ENCODE measurements around the gene AP4S1.
"Not testable (repeated sequence)": the region's sequence is repeated elsewhere in the genome, so short reads cannot be mapped to it uniquely, and the experiment has no call there.

AP4S1 gene

DNA sequence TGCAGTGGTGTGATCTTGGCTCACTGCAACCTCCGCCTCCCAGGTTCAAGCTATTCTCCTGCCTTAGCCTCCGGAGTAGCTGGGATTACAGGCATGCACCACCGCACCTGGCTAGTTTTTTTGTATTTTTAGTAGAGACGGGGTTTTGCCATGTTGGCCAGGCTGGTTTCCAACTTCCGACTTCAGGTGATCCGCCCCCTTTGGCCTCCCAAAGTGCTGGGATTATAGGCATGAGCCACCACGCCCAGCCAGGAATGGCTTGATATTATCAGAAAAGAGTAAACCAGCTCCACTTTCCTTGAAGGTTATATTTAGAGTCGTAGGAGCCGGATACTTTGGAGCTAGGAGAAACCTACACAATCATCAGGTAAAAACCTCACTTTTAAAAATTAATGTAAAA, 61.0 kb downstream of the AP4S1 start:
- not testable (repeated sequence) for DNase-seq (ENCODE audit: low spot score)

GRCh38 chr14:31090883-31091764, 65.7 kb downstream of the AP4S1 start:
- DNase-seq (ENCODE audit: low spot score): peak; percentile 80

DNA sequence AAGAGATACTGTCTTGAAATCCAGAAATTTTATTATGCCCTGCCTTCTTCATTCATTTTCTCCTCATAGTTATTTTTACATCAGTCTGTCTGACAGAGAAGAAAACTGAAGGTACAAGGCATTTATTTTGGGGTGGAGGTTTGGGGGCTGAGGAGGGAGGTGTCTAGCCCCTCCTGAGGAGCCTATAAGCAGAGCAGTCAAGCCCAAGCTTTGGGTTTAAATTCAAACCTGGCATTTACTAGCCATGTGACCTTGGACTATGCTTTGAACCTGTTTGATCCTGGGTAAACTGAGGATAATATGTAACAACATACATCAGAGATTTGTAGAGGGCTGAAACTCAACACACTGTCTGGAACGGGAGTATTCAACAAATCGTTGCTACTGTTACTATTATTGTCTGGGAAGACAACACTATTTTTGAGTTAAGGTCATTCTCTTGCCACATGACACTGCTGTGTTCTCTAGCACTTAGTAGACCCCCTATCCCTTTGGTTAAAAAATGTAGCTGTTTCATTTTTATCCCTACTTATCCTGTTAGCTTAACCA, 66.8 kb downstream of the AP4S1 start:
- DNase-seq (ENCODE audit: low spot score): no peak

GRCh38 chr14:31093884-31094839, 68.7 kb downstream of the AP4S1 start:
- DNase-seq (ENCODE audit: low spot score): not testable (repeated sequence)

DNA sequence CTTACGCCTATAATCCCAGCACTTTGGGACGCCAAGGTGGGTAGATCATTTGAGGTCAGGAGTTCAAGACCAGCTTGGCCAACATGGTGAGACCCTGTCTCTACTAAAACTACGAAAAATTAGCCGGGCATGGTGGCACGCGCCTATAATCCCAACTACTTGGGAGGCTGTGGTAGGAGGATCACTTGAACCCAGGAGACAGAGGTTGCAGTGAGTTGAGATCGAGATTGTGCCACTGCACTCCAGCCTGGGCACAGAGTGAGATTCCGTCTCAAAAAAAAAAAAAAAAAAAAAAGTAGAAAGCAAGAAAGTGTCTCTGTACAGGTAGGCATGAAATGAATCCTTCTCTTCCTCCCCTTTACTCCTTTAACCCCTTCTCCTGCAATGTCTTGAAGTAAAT, 70.4 kb downstream of the AP4S1 start:
- DNase-seq (ENCODE audit: low spot score): not testable (repeated sequence)

GRCh38 chr14:31096255-31096654, 70.8 kb downstream of the AP4S1 start:
- DNase-seq (ENCODE audit: low spot score): no peak

- no peak for DNase-seq (ENCODE audit: low spot score)
These were observed 71.6 kb downstream of the AP4S1 start for GRCh38 chr14:31097081-31097480.

GRCh38 chr14:31106768-31107167, 81.3 kb downstream of the AP4S1 start:
- DNase-seq (ENCODE audit: low spot score): no peak

DNA sequence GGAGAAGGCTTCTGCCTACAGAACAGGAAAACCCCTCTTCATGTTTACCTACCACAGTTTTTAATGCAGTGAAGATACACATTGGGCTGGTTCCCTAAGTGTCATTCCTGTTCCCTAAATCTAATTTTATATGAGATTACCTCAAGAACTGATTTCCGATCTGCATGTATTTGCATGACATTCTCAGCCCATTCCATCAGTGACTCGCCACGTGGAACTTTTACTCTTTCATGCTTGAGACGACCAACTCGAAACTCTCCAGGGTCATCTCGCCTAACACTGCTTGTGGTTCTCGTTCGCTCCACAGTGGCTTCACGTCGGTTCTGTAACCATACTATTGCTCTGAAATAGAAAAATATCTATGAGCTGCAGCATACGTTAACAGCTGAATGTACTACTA, 83.8 kb downstream of the AP4S1 start:
- DNase-seq (ENCODE audit: low spot score): no peak

- DNase-seq (ENCODE audit: low spot score): no peak
These were observed 85.4 kb downstream of the AP4S1 start for GRCh38 chr14:31110872-31111271.

DNA sequence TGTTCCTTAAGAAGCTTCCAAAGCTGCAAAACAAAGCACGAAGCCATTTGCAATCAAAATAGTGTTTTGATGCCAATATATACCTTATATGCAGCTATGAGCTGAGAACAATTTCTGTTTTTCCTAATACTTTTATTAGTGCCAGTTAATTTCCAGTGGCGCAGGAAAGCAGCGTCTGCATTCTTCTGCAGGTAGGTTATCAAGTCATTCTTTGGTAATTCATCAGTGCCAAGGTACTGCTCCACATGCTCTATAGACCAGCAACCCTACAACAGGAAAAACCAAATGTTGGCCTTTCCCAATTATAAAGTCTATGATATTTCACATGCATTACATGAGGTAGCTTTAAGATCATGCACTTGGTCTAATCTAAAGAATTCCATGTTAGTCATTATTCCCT, 88.3 kb downstream of the AP4S1 start:
- DNase-seq (ENCODE audit: low spot score): no peak

DNA sequence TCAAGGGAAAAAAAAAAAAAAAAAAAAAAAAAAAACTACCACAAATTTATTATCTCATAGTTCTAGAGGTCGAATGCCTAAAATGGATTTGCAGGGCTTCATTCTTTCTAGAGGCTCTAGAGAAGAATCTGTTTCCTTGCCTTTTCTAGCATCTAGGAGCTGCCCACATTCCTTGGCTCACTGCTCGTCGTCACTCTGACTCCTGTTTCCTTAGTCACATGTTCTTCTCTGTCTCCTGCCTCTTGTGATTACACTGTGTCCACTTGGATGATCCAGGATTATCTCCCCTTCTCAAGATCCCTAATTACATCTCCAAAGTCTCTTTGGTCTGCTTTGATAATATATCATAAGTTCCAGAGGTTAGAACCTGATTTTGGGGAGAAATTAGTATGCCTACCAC, 93.4 kb downstream of the AP4S1 start:
- peak; percentile 3 for DNase-seq (ENCODE audit: low spot score)

DNA sequence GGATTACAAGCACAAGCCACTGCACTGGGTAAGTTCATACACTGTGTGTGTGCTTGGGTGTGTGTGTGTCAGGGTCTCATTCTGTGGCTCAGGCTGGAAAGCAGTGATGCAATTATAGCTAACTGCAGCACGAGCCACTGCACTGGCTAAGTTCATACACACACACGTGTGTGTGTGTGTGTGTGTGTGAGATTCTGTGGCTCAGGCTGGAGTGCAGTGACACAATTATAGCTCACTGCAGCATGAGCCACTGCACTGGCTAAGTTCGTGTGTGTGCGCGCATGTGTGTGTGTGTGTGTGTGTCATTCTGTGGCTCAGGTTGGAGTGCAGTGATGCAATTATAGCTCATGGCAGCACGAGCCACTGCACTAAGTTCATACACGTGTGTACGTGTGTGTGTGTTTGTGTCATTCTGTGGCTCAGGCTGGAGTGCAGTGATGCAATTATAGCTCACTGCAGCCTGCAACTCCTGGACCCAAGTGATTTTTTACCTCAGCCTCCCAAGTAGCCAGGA, 96.7 kb downstream of the AP4S1 start:
- no peak for DNase-seq (ENCODE audit: low spot score)

GRCh38 chr14:31122921-31123320, 97.5 kb downstream of the AP4S1 start:
- DNase-seq (ENCODE audit: low spot score): no peak

GRCh38 chr14:31124197-31124596, 98.7 kb downstream of the AP4S1 start:
- DNase-seq (ENCODE audit: low spot score): no peak

- no peak for DNase-seq (ENCODE audit: low spot score)
These were observed 99.8 kb downstream of the AP4S1 start for GRCh38 chr14:31125231-31125630.

DNA sequence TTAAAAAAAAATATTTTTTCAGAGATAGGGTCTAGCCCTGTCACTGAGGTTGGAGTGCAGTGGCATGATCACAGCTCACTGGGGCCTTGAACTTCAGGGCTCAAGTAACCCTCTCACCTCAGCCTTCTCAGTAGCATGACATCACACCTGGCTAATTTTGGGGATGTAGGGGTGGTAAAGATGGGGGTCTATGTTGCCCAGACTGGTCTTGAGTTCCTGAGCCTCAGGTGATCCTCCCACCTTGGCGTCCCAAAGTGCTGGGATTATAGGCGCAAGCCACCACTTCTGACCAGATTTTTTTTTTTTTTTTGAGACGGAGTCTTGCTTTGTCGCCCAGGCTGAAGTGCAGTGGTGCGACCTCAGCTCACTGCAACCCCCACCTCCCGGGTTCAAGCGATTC, 101.2 kb downstream of the AP4S1 start:
- DNase-seq (ENCODE audit: low spot score): no peak

- DNase-seq (ENCODE audit: low spot score): no peak
These were observed 102.2 kb downstream of the AP4S1 start for GRCh38 chr14:31127690-31128089.

GRCh38 chr14:31128601-31129526, 103.4 kb downstream of the AP4S1 start:
- DNase-seq (ENCODE audit: low spot score): no peak

GRCh38 chr14:31133133-31133532, 107.7 kb downstream of the AP4S1 start:
- no peak for DNase-seq (ENCODE audit: low spot score)

- DNase-seq (ENCODE audit: low spot score): no peak
These were observed 111.9 kb downstream of the AP4S1 start for GRCh38 chr14:31137214-31137889.

Measured in GM03348 (cell line).